HepG2 (cell line): ENCODE measurements around the gene PM20D1. TPM values are rescaled to one million over a fixed set of nuclear protein-coding genes. Genes with fewer than 3 reads are reported as not detected.
A peak's percentile ranks its signal among the peaks of the same experiment; 100 is the strongest.

Experiments used
- ARID2 ChIP-seq: sonication (generic); formaldehyde crosslinking; IDR thresholded peaks from 2 replicates; pipeline ENCODE4 v1.8.1; 2022; ENCODE audit warnings: mild to moderate bottlenecking, missing genetic modification reagents, borderline replicate concordance
- ARNTL ChIP-seq: sonication (generic); formaldehyde crosslinking; IDR thresholded peaks from 2 replicates; pipeline ENCODE4 v1.4.0; 2020; ENCODE audit warnings: mild to moderate bottlenecking, missing genetic modification reagents
- CEBPB ChIP-seq: IDR thresholded peaks from 2 replicates; pipeline ENCODE4 v1.6.1; 2011; ENCODE audit warnings: low read depth, low read length, improper control_type of control experiment, borderline replicate concordance
- ESRRA ChIP-seq: sonication (generic); formaldehyde crosslinking; IDR thresholded peaks from 2 replicates; pipeline ENCODE4 v1.5.1; 2020; ENCODE audit warnings: mild to moderate bottlenecking, low read depth, missing genetic modification reagents
- NFKBIZ ChIP-seq: IDR thresholded peaks from 2 replicates; pipeline ENCODE4 v1.6.1; 2018; ENCODE audit warnings: missing genetic modification reagents, missing compliant biosample characterization
- RAD21 ChIP-seq: fragments of 450-650 bp; formaldehyde crosslinking; IDR thresholded peaks from 2 replicates; pipeline ENCODE4 v1.5.0; 2020; ENCODE audit warnings: mild to moderate bottlenecking
- SP4 ChIP-seq: sonication (generic); formaldehyde crosslinking; IDR thresholded peaks from 2 replicates; pipeline ENCODE4 v1.8.1; 2023; ENCODE audit warnings: mild to moderate bottlenecking, missing genetic modification reagents
- STAG1 ChIP-seq: sonication (generic); formaldehyde crosslinking; IDR thresholded peaks from 2 replicates; pipeline ENCODE4 v1.4.0; 2020; ENCODE audit warnings: missing genetic modification reagents
- TBX3 ChIP-seq: fragments of 450-650 bp; IDR thresholded peaks from 2 replicates; pipeline ENCODE4 v1.6.1; 2017; ENCODE audit warnings: antibody characterized with exemption, mild to moderate bottlenecking, inconsistent platforms, borderline replicate concordance
- ZBTB8A ChIP-seq: sonication (generic); formaldehyde crosslinking; IDR thresholded peaks from 2 replicates; pipeline ENCODE4 v1.4.0; 2020; ENCODE audit warnings: mild to moderate bottlenecking, low read depth, missing genetic modification reagents, borderline replicate concordance
- ZIK1 ChIP-seq: sonication (generic); formaldehyde crosslinking; IDR thresholded peaks from 2 replicates; pipeline ENCODE4 v1.5.0; 2020; ENCODE audit warnings: mild to moderate bottlenecking, low read depth, missing genetic modification reagents, borderline replicate concordance
- ZNF337 ChIP-seq: sonication (generic); formaldehyde crosslinking; IDR thresholded peaks from 2 replicates; pipeline ENCODE4 v1.5.1; 2020; ENCODE audit warnings: missing genetic modification reagents, low read depth, mild to moderate bottlenecking, borderline replicate concordance
- polyA plus RNA-seq, 8 experiments: library from polyadenylated mRNA; depleted of rRNA in 3 of 8; stranded (reverse) in 7 of 8; unstranded in 1 of 8; fragments of >200 nt; fragmentation: Illumina TruSeq in 4 of 8; extraction: Trizol in 4 of 8; gene quantifications; 2 replicates each; pipeline versions ENCODE4 v1.2.1 to v1.2.3, GENCODE V29; 2011 to 2016; ENCODE audit warnings: low read depth in 4 of 8, missing spikeins in 1 of 8, mixed read lengths in 1 of 8; ENCODE audit not compliant: insufficient read depth in 1 of 8
- total RNA-seq, 5 experiments: library from RNA; depleted of rRNA; stranded (reverse); fragments of >200 nt; fragmentation: Illumina TruSeq; extraction: Trizol; gene quantifications; 2 replicates each; pipeline ENCODE4 v1.2.3, GENCODE V29; 2016; ENCODE audit warnings: low read depth in 1 of 5
- TF ChIP-seq, protein P1 (sequence below): sonication (generic); formaldehyde crosslinking; IDR thresholded peaks from 2 replicates; pipeline ENCODE4 v1.5.0; 2020; ENCODE audit warnings: mild to moderate bottlenecking, low read depth, missing genetic modification reagents, borderline replicate concordance
- TF ChIP-seq, protein P2 (sequence below): sonication (generic); formaldehyde crosslinking; IDR thresholded peaks from 2 replicates; pipeline ENCODE4 v1.9.0; 2021; ENCODE audit warnings: missing genetic modification reagents, mild to moderate bottlenecking, borderline replicate concordance
- TF ChIP-seq, protein P3 (sequence below): sonication (generic); formaldehyde crosslinking; IDR thresholded peaks from 2 replicates; pipeline ENCODE4 v1.4.0; 2020; ENCODE audit warnings: mild to moderate bottlenecking, missing genetic modification reagents
- TF ChIP-seq, protein P4 (sequence below): sonication (generic); formaldehyde crosslinking; IDR thresholded peaks from 2 replicates; pipeline ENCODE4 v1.4.0; 2020; ENCODE audit warnings: mild to moderate bottlenecking, missing genetic modification reagents
- TF ChIP-seq, protein P5 (sequence below): sonication (generic); formaldehyde crosslinking; IDR thresholded peaks from 2 replicates; pipeline ENCODE4 v1.8.0; 2022; ENCODE audit warnings: missing genetic modification reagents, mild to moderate bottlenecking, inconsistent platforms, borderline replicate concordance
- TF ChIP-seq, protein P6 (sequence below): sonication (generic); formaldehyde crosslinking; IDR thresholded peaks from 2 replicates; pipeline ENCODE4 v1.4.0; 2020; ENCODE audit warnings: missing genetic modification reagents
- TF ChIP-seq, protein P7 (sequence below): sonication (generic); formaldehyde crosslinking; conservative IDR thresholded peaks from 2 replicates; pipeline ENCODE4 v1.8.0; 2022; ENCODE audit warnings: mild to moderate bottlenecking, moderate library complexity, missing genetic modification reagents
- TF ChIP-seq, protein P8 (sequence below): sonication (generic); formaldehyde crosslinking; IDR thresholded peaks from 2 replicates; pipeline ENCODE4 v1.4.0; 2020; ENCODE audit warnings: missing genetic modification reagents, borderline replicate concordance

Gene PM20D1
- total and polyA plus RNA-seq, 2 of the 13 experiments (the other 11 are each of a cell fraction or from before 2014, with no cell fraction given) = not detected

DNA sequence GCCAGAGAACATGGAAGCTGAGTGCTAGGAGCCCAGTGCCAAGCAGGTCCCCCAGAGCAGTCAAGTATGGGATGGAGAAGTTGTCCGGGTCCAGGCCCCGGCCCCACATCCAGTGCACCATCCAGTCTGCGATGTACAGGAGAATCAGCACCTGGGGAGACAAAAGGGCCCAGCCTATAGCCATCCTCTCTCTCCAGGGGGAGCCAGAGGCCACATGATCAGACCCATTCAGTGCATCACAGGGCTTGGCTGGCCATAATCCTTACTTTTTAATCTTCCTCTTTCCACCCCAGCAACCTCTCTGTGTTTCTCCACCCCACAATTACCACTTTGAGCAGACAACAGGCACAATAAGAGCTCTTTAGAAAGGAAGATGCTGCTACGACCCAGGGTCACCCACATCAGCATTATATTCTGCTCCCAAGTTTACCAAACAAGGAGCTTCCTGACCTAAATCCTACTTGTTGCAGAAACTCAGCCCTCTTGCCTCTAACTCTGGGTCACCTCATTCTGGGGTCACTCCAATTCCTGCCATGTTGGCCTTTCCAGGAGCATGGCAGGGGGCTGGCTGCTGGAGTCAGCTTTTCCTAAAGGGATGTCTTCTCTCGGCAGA is 58.3 kb downstream of the PM20D1 start (continued):
- TF ChIP-seq, protein P1, sequence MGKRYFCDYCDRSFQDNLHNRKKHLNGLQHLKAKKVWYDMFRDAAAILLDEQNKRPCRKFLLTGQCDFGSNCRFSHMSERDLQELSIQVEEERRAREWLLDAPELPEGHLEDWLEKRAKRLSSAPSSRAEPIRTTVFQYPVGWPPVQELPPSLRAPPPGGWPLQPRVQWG = no peak
- TF ChIP-seq, protein P2, sequence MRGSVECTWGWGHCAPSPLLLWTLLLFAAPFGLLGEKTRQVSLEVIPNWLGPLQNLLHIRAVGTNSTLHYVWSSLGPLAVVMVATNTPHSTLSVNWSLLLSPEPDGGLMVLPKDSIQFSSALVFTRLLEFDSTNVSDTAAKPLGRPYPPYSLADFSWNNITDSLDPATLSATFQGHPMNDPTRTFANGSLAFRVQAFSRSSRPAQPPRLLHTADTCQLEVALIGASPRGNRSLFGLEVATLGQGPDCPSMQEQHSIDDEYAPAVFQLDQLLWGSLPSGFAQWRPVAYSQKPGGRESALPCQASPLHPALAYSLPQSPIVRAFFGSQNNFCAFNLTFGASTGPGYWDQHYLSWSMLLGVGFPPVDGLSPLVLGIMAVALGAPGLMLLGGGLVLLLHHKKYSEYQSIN = no peak
- TF ChIP-seq, protein P3, sequence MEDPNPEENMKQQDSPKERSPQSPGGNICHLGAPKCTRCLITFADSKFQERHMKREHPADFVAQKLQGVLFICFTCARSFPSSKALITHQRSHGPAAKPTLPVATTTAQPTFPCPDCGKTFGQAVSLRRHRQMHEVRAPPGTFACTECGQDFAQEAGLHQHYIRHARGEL = no peak
- no peak for TF ChIP-seq SP4 (CRISPR knock-in tag)
- no peak for TF ChIP-seq ESRRA
- TF ChIP-seq RAD21 (CRISPR knock-in tag) = peak; percentile 81
- TF ChIP-seq, protein P4, sequence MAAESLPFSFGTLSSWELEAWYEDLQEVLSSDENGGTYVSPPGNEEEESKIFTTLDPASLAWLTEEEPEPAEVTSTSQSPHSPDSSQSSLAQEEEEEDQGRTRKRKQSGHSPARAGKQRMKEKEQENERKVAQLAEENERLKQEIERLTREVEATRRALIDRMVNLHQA (CRISPR knock-in tag) = no peak
- TF ChIP-seq NFKBIZ (CRISPR knock-in tag) = no peak
- TF ChIP-seq ZNF337 (CRISPR knock-in tag) = no peak
- no peak for TF ChIP-seq TBX3
- TF ChIP-seq, protein P5, sequence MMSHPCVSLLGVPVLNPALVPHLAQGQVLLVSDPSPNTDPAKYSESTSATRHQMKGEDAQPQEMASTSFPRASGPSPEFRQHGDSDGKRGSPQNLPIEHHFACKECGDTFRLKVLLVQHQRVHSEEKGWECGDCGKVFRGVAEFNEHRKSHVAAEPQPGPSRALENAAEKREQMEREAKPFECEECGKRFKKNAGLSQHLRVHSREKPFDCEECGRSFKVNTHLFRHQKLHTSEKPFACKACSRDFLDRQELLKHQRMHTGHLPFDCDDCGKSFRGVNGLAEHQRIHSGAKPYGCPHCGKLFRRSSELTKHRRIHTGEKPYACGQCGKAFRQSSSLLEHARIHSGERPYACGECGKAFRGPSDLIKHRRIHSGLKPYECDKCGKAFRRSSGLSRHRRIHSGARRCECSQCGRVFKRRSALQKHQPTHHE (CRISPR knock-in tag) = no peak
- peak; percentile 92 for TF ChIP-seq STAG1 (CRISPR knock-in tag)
- no peak for TF ChIP-seq ZIK1
- TF ChIP-seq, protein P6, sequence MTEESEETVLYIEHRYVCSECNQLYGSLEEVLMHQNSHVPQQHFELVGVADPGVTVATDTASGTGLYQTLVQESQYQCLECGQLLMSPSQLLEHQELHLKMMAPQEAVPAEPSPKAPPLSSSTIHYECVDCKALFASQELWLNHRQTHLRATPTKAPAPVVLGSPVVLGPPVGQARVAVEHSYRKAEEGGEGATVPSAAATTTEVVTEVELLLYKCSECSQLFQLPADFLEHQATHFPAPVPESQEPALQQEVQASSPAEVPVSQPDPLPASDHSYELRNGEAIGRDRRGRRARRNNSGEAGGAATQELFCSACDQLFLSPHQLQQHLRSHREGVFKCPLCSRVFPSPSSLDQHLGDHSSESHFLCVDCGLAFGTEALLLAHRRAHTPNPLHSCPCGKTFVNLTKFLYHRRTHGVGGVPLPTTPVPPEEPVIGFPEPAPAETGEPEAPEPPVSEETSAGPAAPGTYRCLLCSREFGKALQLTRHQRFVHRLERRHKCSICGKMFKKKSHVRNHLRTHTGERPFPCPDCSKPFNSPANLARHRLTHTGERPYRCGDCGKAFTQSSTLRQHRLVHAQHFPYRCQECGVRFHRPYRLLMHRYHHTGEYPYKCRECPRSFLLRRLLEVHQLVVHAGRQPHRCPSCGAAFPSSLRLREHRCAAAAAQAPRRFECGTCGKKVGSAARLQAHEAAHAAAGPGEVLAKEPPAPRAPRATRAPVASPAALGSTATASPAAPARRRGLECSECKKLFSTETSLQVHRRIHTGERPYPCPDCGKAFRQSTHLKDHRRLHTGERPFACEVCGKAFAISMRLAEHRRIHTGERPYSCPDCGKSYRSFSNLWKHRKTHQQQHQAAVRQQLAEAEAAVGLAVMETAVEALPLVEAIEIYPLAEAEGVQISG (CRISPR knock-in tag) = no peak
- TF ChIP-seq, protein P7, sequence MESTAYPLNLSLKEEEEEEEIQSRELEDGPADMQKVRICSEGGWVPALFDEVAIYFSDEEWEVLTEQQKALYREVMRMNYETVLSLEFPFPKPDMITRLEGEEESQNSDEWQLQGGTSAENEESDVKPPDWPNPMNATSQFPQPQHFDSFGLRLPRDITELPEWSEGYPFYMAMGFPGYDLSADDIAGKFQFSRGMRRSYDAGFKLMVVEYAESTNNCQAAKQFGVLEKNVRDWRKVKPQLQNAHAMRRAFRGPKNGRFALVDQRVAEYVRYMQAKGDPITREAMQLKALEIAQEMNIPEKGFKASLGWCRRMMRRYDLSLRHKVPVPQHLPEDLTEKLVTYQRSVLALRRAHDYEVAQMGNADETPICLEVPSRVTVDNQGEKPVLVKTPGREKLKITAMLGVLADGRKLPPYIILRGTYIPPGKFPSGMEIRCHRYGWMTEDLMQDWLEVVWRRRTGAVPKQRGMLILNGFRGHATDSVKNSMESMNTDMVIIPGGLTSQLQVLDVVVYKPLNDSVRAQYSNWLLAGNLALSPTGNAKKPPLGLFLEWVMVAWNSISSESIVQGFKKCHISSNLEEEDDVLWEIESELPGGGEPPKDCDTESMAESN (CRISPR knock-in tag) = no peak
- no peak for TF ChIP-seq ZBTB8A
- TF ChIP-seq, protein P8, sequence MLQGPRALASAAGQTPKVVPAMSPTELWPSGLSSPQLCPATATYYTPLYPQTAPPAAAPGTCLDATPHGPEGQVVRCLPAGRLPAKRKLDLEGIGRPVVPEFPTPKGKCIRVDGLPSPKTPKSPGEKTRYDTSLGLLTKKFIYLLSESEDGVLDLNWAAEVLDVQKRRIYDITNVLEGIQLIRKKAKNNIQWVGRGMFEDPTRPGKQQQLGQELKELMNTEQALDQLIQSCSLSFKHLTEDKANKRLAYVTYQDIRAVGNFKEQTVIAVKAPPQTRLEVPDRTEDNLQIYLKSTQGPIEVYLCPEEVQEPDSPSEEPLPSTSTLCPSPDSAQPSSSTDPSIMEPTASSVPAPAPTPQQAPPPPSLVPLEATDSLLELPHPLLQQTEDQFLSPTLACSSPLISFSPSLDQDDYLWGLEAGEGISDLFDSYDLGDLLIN = no peak
- TF ChIP-seq ARNTL (CRISPR knock-in tag) = no peak
- no peak for TF ChIP-seq CEBPB
- TF ChIP-seq ARID2 (CRISPR knock-in tag) = no peak
